H54 (cell line): ENCODE measurements around the gene KLLN.
A peak's percentile ranks its signal among the peaks of the same experiment; 100 is the strongest.
"Not testable (repeated sequence)": the region's sequence is repeated elsewhere in the genome, so short reads cannot be mapped to it uniquely, and the experiment has no call there.

Source experiments
- DNase-seq: peaks from one replicate; pipeline ENCODE4 v3.0.0; 2011; ENCODE audit warnings: low spot score, mixed read lengths; ENCODE audit not compliant: insufficient read length
- FAIRE-seq: peaks from 3 replicates; lab custom pipeline; 2011; peaks lifted over from hg19 to GRCh38; lab: Jason Lieb, UNC
- POLR2A ChIP-seq: IDR thresholded peaks from 2 replicates; pipeline ENCODE4 v1.6.1; 2011; ENCODE audit warnings: low read depth, mild to moderate bottlenecking, low read length

Gene KLLN

GRCh38 chr10:87863053-87863943 is at the start of gene KLLN, which contains the start of gene PTEN:
KLLN (minus strand) TSS chr10:87863533; CDS start chr10:87862487, 1,046 bp downstream.
PTEN (plus strand) TSS chr10:87863625; CDS start chr10:87864470, 845 bp downstream.
- TF ChIP-seq POLR2A: peak; percentile 85
- peak; percentile 84 for DNase-seq
- peak; percentile 23 for FAIRE-seq

GRCh38 chr10:87903396-87903795 is 40.1 kb upstream of the KLLN start:
- not testable (repeated sequence) for FAIRE-seq, DNase-seq

GRCh38 chr10:87897957-87898356 is 34.6 kb upstream of the KLLN start:
- DNase-seq, FAIRE-seq: not testable (repeated sequence)

GRCh38 chr10:87896216-87896615 is 32.9 kb upstream of the KLLN start:
- FAIRE-seq (no peak), DNase-seq (no peak)
- no peak for TF ChIP-seq POLR2A

- no peak for TF ChIP-seq POLR2A
- DNase-seq (no peak), FAIRE-seq (peak; percentile 11)
Observed at GRCh38 chr10:87895430-87895829, 32.1 kb upstream of the KLLN start.

GRCh38 chr10:87887548-87888289 is 24.4 kb upstream of the KLLN start:
- DNase-seq (no peak), FAIRE-seq (no peak)
- no peak for TF ChIP-seq POLR2A

- TF ChIP-seq POLR2A: no peak
- FAIRE-seq (peak; percentile 64), DNase-seq (no peak)
Observed at GRCh38 chr10:87887146-87887545, 23.8 kb upstream of the KLLN start.

GRCh38 chr10:87886635-87887034 is 23.3 kb upstream of the KLLN start:
- peak; percentile 83 for FAIRE-seq
- no peak for TF ChIP-seq POLR2A

GRCh38 chr10:87882555-87883294 is 19.4 kb upstream of the KLLN start:
- DNase-seq (no peak), FAIRE-seq (peak; percentile 36)
- no peak for TF ChIP-seq POLR2A

More at GRCh38 chr10:87886635-87887034, 23.3 kb upstream of the KLLN start:
- no peak for DNase-seq

GRCh38 chr10:87881373-87882059 is 18.2 kb upstream of the KLLN start:
- not testable (repeated sequence) for FAIRE-seq, DNase-seq

- peak; percentile 27 for FAIRE-seq
- no peak for DNase-seq
- no peak for TF ChIP-seq POLR2A
Observed at GRCh38 chr10:87880336-87880735, 17.0 kb upstream of the KLLN start.

- peak; percentile 79 for FAIRE-seq
- DNase-seq: no peak
- no peak for TF ChIP-seq POLR2A
Observed at GRCh38 chr10:87878664-87879459, 15.5 kb upstream of the KLLN start.
